Measurements from ENCODE around the gene DAGLA.

DNA sequence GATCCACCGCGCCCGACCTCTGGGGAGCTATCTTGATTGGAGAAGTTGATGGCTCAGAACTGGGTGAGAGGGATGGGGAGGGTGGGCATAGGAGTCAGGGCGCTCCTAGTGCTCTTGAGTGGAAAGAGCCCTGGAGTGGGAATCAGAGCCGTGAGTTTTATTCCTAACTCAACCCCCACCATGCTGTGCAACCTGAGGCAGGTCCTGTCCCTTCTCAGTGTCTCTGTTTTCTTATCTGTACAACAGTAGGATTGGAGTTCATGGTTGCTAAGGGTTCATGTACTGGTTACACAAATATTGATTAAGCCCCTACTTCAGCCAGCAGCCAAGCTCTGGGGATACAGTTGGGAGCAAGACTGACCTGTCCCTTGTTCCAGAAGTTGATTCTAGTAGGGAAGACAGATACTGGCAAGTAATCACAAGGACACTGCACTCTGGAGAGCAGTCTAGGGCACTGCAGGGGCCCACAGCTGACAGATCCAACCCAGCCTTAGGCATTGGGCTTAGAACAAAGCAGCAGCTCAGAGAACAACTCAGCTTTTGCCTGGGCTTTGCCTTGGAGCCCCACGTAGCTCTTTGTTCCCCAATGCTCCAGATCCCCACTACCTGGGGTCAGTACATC lies 12.4 kb upstream of the DAGLA start:
- TF ChIP-seq, protein P1, sequence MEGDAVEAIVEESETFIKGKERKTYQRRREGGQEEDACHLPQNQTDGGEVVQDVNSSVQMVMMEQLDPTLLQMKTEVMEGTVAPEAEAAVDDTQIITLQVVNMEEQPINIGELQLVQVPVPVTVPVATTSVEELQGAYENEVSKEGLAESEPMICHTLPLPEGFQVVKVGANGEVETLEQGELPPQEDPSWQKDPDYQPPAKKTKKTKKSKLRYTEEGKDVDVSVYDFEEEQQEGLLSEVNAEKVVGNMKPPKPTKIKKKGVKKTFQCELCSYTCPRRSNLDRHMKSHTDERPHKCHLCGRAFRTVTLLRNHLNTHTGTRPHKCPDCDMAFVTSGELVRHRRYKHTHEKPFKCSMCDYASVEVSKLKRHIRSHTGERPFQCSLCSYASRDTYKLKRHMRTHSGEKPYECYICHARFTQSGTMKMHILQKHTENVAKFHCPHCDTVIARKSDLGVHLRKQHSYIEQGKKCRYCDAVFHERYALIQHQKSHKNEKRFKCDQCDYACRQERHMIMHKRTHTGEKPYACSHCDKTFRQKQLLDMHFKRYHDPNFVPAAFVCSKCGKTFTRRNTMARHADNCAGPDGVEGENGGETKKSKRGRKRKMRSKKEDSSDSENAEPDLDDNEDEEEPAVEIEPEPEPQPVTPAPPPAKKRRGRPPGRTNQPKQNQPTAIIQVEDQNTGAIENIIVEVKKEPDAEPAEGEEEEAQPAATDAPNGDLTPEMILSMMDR (IDR thresholded peaks at IDR 0.05), result no peak
- TF ChIP-seq EP300 (IDR thresholded peaks at IDR 0.05; ENCODE audit: low read depth), result no peak
- TF ChIP-seq POLR2A (IDR thresholded peaks at IDR 0.05), result no peak
- no peak for TF ChIP-seq POLR2AphosphoS5 (IDR thresholded peaks at IDR 0.05)
